IgD-negative memory B cell (primary cell): ENCODE measurements around the gene ASTN1. TPM values are rescaled to one million over a fixed set of nuclear protein-coding genes. Genes with fewer than 3 reads are reported as not detected.

Source experiments
- H3K27ac Mint-ChIP-seq, 3 donors: one replicate each; pipeline ENCODE4 v1.8.0; 2020 to 2022; ENCODE audit warnings: mild to moderate bottlenecking in 3 of 3, mixed read lengths in 3 of 3, moderate library complexity in 1 of 3
- H3K27me3 Mint-ChIP-seq: one replicate; pipeline ENCODE4 v1.8.0; 2021; ENCODE audit warnings: mixed read lengths
- H3K36me3 Mint-ChIP-seq: one replicate; pipeline ENCODE4 v1.8.0; 2020; ENCODE audit warnings: mild to moderate bottlenecking, mixed read lengths
- H3K4me1 Mint-ChIP-seq, 3 donors: one replicate each; pipeline ENCODE4 v1.8.0; 2020 to 2022; ENCODE audit warnings: mixed read lengths in 3 of 3, mild to moderate bottlenecking in 1 of 3
- H3K4me3 Mint-ChIP-seq, 4 donors: one replicate each; pipeline ENCODE4 v1.8.0; 2020 to 2022; ENCODE audit warnings: mild to moderate bottlenecking in 4 of 4, mixed read lengths in 4 of 4, moderate library complexity in 3 of 4
- H3K9me3 Mint-ChIP-seq, 3 donors: one replicate each; pipeline ENCODE4 v1.8.0; 2020 to 2021; ENCODE audit warnings: mixed read lengths in 3 of 3, mild to moderate bottlenecking in 1 of 3
- polyA plus RNA-seq: library from polyadenylated mRNA; unstranded; fragments of 300-500 nt; fragmentation: Illumina TruSeq; gene quantifications from one replicate; pipeline ENCODE4 v1.2.3, GENCODE V29; 2021

Gene ASTN1
- polyA plus RNA-seq, 1 donor from 2014 or later, result not detected

- Mint-ChIP-seq H3K27me3 (peaks cover 2% of the 10 kb centered on the region), H3K27ac (no peak overlapping the region), H3K36me3 (no peaks in the 10 kb centered on the region), H3K9me3 (no peaks in the 10 kb centered on the region), H3K4me3 (no peak overlapping the region), H3K4me1 (no peaks in the 10 kb centered on the region)
These were observed 326.1 kb downstream of the ASTN1 start for GRCh38 chr1:176838276-176838995.

DNA sequence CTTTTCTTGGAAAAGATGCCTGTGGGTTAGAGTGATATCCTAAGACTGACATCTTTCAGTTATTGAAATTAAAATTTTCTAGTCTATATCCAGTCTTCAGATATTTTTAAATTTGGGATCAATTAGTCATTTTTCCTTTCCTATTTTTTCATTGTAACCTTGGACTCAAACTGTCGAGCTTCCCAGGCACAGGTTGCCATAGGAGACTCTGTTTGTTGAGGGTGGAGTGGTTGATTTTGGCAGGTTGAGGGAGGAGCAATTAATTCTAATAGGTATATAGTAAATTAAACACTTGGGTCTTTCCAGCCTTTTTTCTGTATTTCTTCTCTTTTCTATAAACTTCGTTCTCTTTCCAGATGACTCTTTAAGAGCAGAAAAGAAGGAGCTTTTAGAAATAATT is 326.8 kb downstream of the ASTN1 start:
- Mint-ChIP-seq H3K4me3 (no peak overlapping the region), H3K9me3 (no peaks in the 10 kb centered on the region)

GRCh38 chr1:176831150-176831549 is 333.4 kb downstream of the ASTN1 start:
- Mint-ChIP-seq H3K27me3 (no peaks in the 10 kb centered on the region), H3K36me3 (no peaks in the 10 kb centered on the region), H3K4me3 (no peak overlapping the region)

More for the DNA sequence above, 326.8 kb downstream of the ASTN1 start:
- Mint-ChIP-seq H3K4me1 (no peaks in the 10 kb centered on the region), H3K36me3 (no peaks in the 10 kb centered on the region), H3K27me3 (peaks cover 2% of the 10 kb centered on the region), H3K27ac (no peak overlapping the region)

DNA sequence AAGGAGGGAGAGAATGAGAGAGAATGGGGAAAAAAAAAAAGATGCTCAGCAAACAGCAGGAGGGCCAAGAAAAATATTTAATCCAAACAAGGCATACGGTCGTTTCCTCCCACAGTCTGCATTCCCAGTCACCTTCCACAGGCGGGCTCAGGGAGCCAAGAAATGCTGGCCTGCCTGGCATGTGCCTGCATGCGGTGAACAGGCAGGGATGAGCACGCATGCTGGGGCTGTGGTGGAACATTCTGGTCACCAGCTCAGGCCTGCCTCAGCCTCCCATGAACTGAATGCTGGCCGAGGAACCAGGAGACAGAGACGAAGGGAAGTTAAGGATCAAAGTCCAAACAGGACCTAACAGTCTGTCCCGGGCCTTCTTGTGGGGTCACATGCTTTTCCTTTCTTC is 335.3 kb downstream of the ASTN1 start:
- no peaks in the 10 kb centered on the region for H3K36me3 Mint-ChIP-seq
- peaks cover 2% of the 10 kb centered on the region for H3K27me3 Mint-ChIP-seq
- H3K9me3 Mint-ChIP-seq, result no peaks in the 10 kb centered on the region
- H3K4me3 Mint-ChIP-seq, result no peak overlapping the region
- H3K4me1 Mint-ChIP-seq, result no peaks in the 10 kb centered on the region
- H3K27ac Mint-ChIP-seq, result no peak overlapping the region

More at GRCh38 chr1:176831150-176831549, 333.4 kb downstream of the ASTN1 start:
- Mint-ChIP-seq H3K9me3 (no peaks in the 10 kb centered on the region), H3K27ac (no peak overlapping the region), H3K4me1 (no peaks in the 10 kb centered on the region)

- no peaks in the 10 kb centered on the region for H3K4me1 Mint-ChIP-seq
- H3K9me3 Mint-ChIP-seq, result no peaks in the 10 kb centered on the region
- peaks cover 2% of the 10 kb centered on the region for H3K27me3 Mint-ChIP-seq
- H3K27ac Mint-ChIP-seq, result no peak overlapping the region
- H3K4me3 Mint-ChIP-seq, result no peak overlapping the region
- H3K36me3 Mint-ChIP-seq, result no peaks in the 10 kb centered on the region
These were observed 338.2 kb downstream of the ASTN1 start for GRCh38 chr1:176826265-176826664.

GRCh38 chr1:176820391-176821031 is 344.0 kb downstream of the ASTN1 start:
- Mint-ChIP-seq H3K27ac (no peak overlapping the region), H3K9me3 (no peaks in the 10 kb centered on the region), H3K4me1 (no peaks in the 10 kb centered on the region), H3K36me3 (no peaks in the 10 kb centered on the region), H3K4me3 (no peak overlapping the region), H3K27me3 (no peaks in the 10 kb centered on the region)

- H3K36me3 Mint-ChIP-seq, result no peaks in the 10 kb centered on the region
- no peak overlapping the region for H3K27ac Mint-ChIP-seq
- peaks cover 0 to 6% (median 1%) of the 10 kb centered on the region in 3 donors for H3K9me3 Mint-ChIP-seq
- no peaks in the 10 kb centered on the region for H3K4me1 Mint-ChIP-seq
- H3K27me3 Mint-ChIP-seq, result peaks cover 1% of the 10 kb centered on the region
- no peak overlapping the region for H3K4me3 Mint-ChIP-seq
These were observed 348.3 kb downstream of the ASTN1 start for GRCh38 chr1:176816232-176816631.

GRCh38 chr1:176815621-176816020 is 348.9 kb downstream of the ASTN1 start:
- Mint-ChIP-seq H3K4me3 (no peak overlapping the region), H3K9me3 (peaks cover 0 to 6% (median 1%) of the 10 kb centered on the region in 3 donors), H3K27ac (no peak overlapping the region), H3K36me3 (no peaks in the 10 kb centered on the region), H3K4me1 (no peaks in the 10 kb centered on the region), H3K27me3 (peaks cover 1% of the 10 kb centered on the region)

DNA sequence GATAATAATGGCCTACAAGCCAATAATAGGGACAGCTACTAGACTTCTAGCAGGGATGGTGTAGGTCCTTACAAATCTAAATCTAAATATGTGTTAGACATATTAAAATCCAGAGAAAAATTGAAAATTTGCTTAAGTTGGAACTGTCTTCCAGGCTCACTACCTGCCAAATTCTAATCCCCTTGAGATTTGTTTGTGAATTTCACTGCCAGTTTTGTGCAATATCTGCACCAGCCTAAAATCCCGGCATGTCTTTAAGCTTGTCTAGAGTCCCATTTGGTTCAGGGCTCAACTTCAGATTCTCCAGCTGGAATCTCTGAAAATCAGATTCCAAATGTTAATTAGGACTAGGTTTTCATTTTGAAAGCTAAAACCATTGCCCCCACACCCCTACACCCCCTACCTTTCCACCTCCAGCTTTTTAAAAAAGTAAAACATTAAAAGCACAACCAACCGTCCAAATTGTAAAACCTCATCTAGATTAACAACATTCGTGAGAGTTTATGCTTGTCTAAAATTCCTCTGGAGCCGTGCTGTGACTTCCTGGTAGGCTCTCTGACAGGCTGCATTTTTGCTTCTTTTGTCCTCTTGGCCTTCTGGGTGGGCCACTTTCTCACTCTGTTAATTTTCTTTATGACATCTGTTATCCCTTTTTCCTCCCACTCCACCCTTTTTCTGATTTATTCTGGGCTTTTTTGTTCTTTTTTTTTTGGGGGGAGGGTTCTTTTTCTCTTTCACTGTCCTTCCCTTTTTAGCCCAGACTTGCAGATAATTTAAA is 352.8 kb downstream of the ASTN1 start:
- Mint-ChIP-seq H3K27ac (no peak overlapping the region), H3K4me3 (no peak overlapping the region), H3K27me3 (peaks cover 1% of the 10 kb centered on the region), H3K9me3 (peaks cover 0 to 6% (median 1%) of the 10 kb centered on the region in 3 donors), H3K36me3 (no peaks in the 10 kb centered on the region), H3K4me1 (no peaks in the 10 kb centered on the region)

- Mint-ChIP-seq H3K27ac (no peak overlapping the region), H3K4me3 (no peak overlapping the region), H3K9me3 (peaks cover 0 to 6% (median 1%) of the 10 kb centered on the region in 3 donors), H3K4me1 (no peaks in the 10 kb centered on the region), H3K36me3 (no peaks in the 10 kb centered on the region), H3K27me3 (peaks cover 1% of the 10 kb centered on the region)
These were observed 355.2 kb downstream of the ASTN1 start for GRCh38 chr1:176809292-176809691.

Other genes starting within 250 kb of the ASTN1 start
- not detected for gene BRINP2, start 6.2 kb upstream of the ASTN1 start, polyA plus RNA-seq